ENCODE results near the gene KIAA0040. TPM values are rescaled to one million over a fixed set of nuclear protein-coding genes. Genes with fewer than 3 reads are reported as not detected.

The KIAA0040 gene
- total RNA-seq, 1 experiment from 2014 or later: 32.4 TPM

DNA sequence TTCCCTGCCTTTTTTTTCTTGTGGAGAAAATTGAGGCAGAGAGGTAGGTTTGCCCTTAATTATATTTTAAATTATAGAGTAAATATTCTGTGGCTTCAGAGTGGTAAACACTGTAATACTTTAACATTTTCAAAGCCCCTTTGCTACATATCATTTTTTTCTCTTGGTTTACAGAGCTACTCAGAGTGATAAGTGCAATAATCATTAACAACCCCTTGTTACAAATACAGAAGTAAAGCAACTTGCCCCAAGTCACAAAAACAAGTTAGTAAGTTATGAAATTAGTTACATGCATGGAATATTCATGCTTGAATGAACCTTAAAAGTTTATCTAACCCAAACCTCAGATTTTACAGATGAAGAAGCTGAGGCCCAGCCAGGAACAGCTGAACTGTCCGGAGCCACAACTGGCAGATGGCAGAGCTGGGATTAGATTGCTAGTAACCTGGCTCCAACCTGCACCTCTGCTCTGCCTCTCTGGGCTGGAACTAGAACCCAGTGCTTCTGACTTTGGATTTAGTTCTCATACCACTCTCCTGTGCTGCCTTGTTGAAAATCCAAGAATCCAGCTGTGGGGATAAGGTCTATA lies 76.3 kb downstream of the KIAA0040 start:
- Histone ChIP-seq H3K4me1 (ENCODE audit: control insufficient read depth in 1 of 2, insufficient read depth in 2 of 2, low read length in 2 of 2) (no peaks in the 10 kb centered on the region), H3K27me3 (ENCODE audit: insufficient read depth, low read length) (no peaks in the 10 kb centered on the region), H2AFZ (ENCODE audit: low read depth, low read length, poor library complexity, severe bottlenecking) (no peak overlapping the region), H3K9me3 (ENCODE audit: control insufficient read depth in 1 of 2, insufficient read depth in 1 of 2, low read depth in 1 of 2, low read length in 2 of 2) (no peaks in the 10 kb centered on the region), H3K79me2 (ENCODE audit: insufficient read depth, low read length) (no peaks in the 10 kb centered on the region), H3K4me3 (replicated peaks in 1 of 2; ENCODE audit: low read depth in 1 of 2, low read length in 2 of 2) (no peak overlapping the region), H3K9me2 (ENCODE audit: insufficient read depth) (no peaks in the 10 kb centered on the region), H3K27ac (ENCODE audit: low read depth, low read length) (no peak overlapping the region), H4K20me1 (ENCODE audit: insufficient read depth) (no peaks in the 10 kb centered on the region), H3K9ac (ENCODE audit: low read length) (no peak overlapping the region), H3K36me3 (ENCODE audit: control insufficient read depth in 1 of 2, insufficient read depth in 2 of 2, low read length in 2 of 2) (no peaks in the 10 kb centered on the region), H3K4me2 (ENCODE audit: low read length) (no peak overlapping the region)
- no peak for ATAC-seq
- ChIA-PET POLR2A (no interaction called here), CTCF (interaction anchor here (1.0 kb wide), 1 partner anchor 9 kb away, joined by 3 read pairs; no protein-coding TSS in a partner anchor), RAD21 (ENCODE audit: low non-redundant PET in 1 of 2, low total read pairs in 2 of 2, uncharacterized antibody in 2 of 2, unreplicated experiment in 2 of 2) (no interaction called here)
- DNase-seq (ENCODE audit: low read depth, low spot score): no peak
- no peak for TF ChIP-seq RAD21 (IDR thresholded peaks at IDR 0.05; ENCODE audit: low read depth)
- no peak for TF ChIP-seq SP1 (IDR thresholded peaks at IDR 0.05; ENCODE audit: low read depth)
- TF ChIP-seq POLR2A (IDR thresholded peaks at IDR 0.05; ENCODE audit: borderline replicate concordance, extremely low read depth, insufficient read depth, insufficient read length): no peak
- no peak for TF ChIP-seq POLR2AphosphoS5 (IDR thresholded peaks at IDR 0.05; ENCODE audit: low read depth, low read length)
- TF ChIP-seq CBX3 (IDR thresholded peaks at IDR 0.05; ENCODE audit: low read depth): no peak
- no TSS peak for BruUV-seq (replicated peaks)
- intact Hi-C loops (cut with micrococcal nuclease): no loop called here

DNA sequence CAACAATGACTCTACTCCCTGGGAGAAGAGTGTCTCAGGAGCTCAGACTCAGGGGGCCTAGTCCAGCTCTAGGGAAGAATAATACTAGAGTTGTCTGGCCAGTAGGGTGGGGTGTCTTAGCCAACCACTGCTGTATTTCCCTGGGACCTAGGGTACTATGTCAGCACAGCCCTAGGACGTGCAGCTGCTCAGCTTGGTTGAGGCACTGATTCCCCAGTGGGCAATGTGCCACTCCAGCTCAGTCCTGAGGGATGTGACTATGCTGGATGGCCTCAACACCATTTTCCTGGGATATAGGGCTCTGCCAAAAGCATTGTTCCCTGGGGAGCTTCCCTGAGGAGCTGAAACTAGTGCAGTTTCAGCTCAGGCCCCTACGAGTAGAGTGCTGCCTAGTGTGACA lies 77.6 kb downstream of the KIAA0040 start:
- ATAC-seq (no peak), DNase-seq (ENCODE audit: low read depth, low spot score) (no peak)
- no TSS peak for BruUV-seq (replicated peaks)
- Histone ChIP-seq H3K27me3 (ENCODE audit: insufficient read depth, low read length) (no peaks in the 10 kb centered on the region), H3K9me3 (ENCODE audit: control insufficient read depth in 1 of 2, insufficient read depth in 1 of 2, low read depth in 1 of 2, low read length in 2 of 2) (no peaks in the 10 kb centered on the region), H3K36me3 (ENCODE audit: control insufficient read depth in 1 of 2, insufficient read depth in 2 of 2, low read length in 2 of 2) (no peaks in the 10 kb centered on the region), H3K4me2 (ENCODE audit: low read length) (no peak overlapping the region), H3K79me2 (ENCODE audit: insufficient read depth, low read length) (no peaks in the 10 kb centered on the region), H3K9ac (ENCODE audit: low read length) (no peak overlapping the region), H3K4me3 (replicated peaks in 1 of 2; ENCODE audit: low read depth in 1 of 2, low read length in 2 of 2) (no peak overlapping the region), H4K20me1 (ENCODE audit: insufficient read depth) (no peaks in the 10 kb centered on the region), H2AFZ (ENCODE audit: low read depth, low read length, poor library complexity, severe bottlenecking) (no peak overlapping the region), H3K9me2 (ENCODE audit: insufficient read depth) (no peaks in the 10 kb centered on the region), H3K4me1 (ENCODE audit: control insufficient read depth in 1 of 2, insufficient read depth in 2 of 2, low read length in 2 of 2) (no peaks in the 10 kb centered on the region), H3K27ac (ENCODE audit: low read depth, low read length) (no peak overlapping the region)
- ChIA-PET POLR2A (no interaction called here), CTCF (interaction anchor here (1.2 to 2.1 kb wide), 2 partner anchors 10 to 86 kb away, joined by 3 to 9 read pairs; no protein-coding TSS in a partner anchor), RAD21 (ENCODE audit: low non-redundant PET in 1 of 2, low total read pairs in 2 of 2, uncharacterized antibody in 2 of 2, unreplicated experiment in 2 of 2) (no interaction called here)
- intact Hi-C loops (cut with micrococcal nuclease): no loop called here
- TF ChIP-seq JUND (IDR thresholded peaks at IDR 0.05) (no peak), SIN3A (IDR thresholded peaks at IDR 0.05; ENCODE audit: low read depth) (no peak), SRF (IDR thresholded peaks at IDR 0.05; ENCODE audit: low read depth) (no peak), RAD21 (IDR thresholded peaks at IDR 0.05; ENCODE audit: low read depth) (no peak), ZNF274 (IDR thresholded peaks at IDR 0.05; ENCODE audit: low read depth, low read length) (no peak), POLR2AphosphoS5 (IDR thresholded peaks at IDR 0.05; ENCODE audit: low read depth, low read length) (no peak), SP1 (IDR thresholded peaks at IDR 0.05; ENCODE audit: low read depth) (no peak), ELF1 (IDR thresholded peaks at IDR 0.05; ENCODE audit: borderline replicate concordance, low read depth) (no peak), EGR1 (IDR thresholded peaks at IDR 0.05; ENCODE audit: low read depth) (no peak), EZH2phosphoT487 (IDR thresholded peaks at IDR 0.05; ENCODE audit: borderline replicate concordance) (no peak), ZFX (IDR thresholded peaks at IDR 0.05) (no peak), CEBPB (IDR thresholded peaks at IDR 0.05; ENCODE audit: low read depth) (no peak), FOSL1 (IDR thresholded peaks at IDR 0.05; ENCODE audit: low read depth) (no peak)
- TF ChIP-seq, protein P1, sequence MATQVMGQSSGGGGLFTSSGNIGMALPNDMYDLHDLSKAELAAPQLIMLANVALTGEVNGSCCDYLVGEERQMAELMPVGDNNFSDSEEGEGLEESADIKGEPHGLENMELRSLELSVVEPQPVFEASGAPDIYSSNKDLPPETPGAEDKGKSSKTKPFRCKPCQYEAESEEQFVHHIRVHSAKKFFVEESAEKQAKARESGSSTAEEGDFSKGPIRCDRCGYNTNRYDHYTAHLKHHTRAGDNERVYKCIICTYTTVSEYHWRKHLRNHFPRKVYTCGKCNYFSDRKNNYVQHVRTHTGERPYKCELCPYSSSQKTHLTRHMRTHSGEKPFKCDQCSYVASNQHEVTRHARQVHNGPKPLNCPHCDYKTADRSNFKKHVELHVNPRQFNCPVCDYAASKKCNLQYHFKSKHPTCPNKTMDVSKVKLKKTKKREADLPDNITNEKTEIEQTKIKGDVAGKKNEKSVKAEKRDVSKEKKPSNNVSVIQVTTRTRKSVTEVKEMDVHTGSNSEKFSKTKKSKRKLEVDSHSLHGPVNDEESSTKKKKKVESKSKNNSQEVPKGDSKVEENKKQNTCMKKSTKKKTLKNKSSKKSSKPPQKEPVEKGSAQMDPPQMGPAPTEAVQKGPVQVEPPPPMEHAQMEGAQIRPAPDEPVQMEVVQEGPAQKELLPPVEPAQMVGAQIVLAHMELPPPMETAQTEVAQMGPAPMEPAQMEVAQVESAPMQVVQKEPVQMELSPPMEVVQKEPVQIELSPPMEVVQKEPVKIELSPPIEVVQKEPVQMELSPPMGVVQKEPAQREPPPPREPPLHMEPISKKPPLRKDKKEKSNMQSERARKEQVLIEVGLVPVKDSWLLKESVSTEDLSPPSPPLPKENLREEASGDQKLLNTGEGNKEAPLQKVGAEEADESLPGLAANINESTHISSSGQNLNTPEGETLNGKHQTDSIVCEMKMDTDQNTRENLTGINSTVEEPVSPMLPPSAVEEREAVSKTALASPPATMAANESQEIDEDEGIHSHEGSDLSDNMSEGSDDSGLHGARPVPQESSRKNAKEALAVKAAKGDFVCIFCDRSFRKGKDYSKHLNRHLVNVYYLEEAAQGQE (IDR thresholded peaks at IDR 0.05; ENCODE audit: low read depth): no peak
- TF ChIP-seq, protein P2, sequence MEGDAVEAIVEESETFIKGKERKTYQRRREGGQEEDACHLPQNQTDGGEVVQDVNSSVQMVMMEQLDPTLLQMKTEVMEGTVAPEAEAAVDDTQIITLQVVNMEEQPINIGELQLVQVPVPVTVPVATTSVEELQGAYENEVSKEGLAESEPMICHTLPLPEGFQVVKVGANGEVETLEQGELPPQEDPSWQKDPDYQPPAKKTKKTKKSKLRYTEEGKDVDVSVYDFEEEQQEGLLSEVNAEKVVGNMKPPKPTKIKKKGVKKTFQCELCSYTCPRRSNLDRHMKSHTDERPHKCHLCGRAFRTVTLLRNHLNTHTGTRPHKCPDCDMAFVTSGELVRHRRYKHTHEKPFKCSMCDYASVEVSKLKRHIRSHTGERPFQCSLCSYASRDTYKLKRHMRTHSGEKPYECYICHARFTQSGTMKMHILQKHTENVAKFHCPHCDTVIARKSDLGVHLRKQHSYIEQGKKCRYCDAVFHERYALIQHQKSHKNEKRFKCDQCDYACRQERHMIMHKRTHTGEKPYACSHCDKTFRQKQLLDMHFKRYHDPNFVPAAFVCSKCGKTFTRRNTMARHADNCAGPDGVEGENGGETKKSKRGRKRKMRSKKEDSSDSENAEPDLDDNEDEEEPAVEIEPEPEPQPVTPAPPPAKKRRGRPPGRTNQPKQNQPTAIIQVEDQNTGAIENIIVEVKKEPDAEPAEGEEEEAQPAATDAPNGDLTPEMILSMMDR (IDR thresholded peaks at IDR 0.05 in 2 of 3, conservative IDR thresholded peaks at IDR 0.05 in 1 of 3; ENCODE audit: borderline replicate concordance in 1 of 3, insufficient read depth in 1 of 3, low read depth in 2 of 3, low read length in 2 of 3): no peak
- TF ChIP-seq, protein P3, sequence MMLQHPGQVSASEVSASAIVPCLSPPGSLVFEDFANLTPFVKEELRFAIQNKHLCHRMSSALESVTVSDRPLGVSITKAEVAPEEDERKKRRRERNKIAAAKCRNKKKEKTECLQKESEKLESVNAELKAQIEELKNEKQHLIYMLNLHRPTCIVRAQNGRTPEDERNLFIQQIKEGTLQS (IDR thresholded peaks at IDR 0.05): no peak

All from HCT116 (cell line).